Prostate gland (tissue), 2 donors: ENCODE data around the gene PLCG1. TPM values are rescaled to one million over a fixed set of nuclear protein-coding genes. Genes with fewer than 3 reads are reported as not detected.
A peak's percentile ranks its signal among the peaks of the same experiment; 100 is the strongest.

Experiments used
- DNase-seq: peaks from one replicate; pipeline ENCODE4 v3.0.0-alpha.2; 2019; ENCODE audit warnings: low spot score
- H3K27ac ChIP-seq, 2 donors: fragments of 200-600 bp; sonication (generic); 2 replicates each; pipeline ENCODE4 v1.5.1; 2017 to 2019
- H3K27me3 ChIP-seq: fragments of 200-600 bp; sonication (generic); replicated peaks from 2 replicates; pipeline ENCODE4 v1.5.1; 2019; ENCODE audit not compliant: insufficient read depth
- H3K36me3 ChIP-seq, 2 donors: fragments of 200-600 bp; sonication (generic); 1 replicate in 1 of 2; 2 replicates in 1 of 2; pipeline versions ENCODE4 v1.5.1 to v1.8.1; 2017 to 2019
- H3K4me1 ChIP-seq: fragments of 200-600 bp; sonication (generic); replicated peaks from 2 replicates; pipeline ENCODE4 v1.5.1; 2019
- H3K4me3 ChIP-seq, 2 donors: fragments of 200-600 bp; sonication (generic); 2 replicates each; pipeline ENCODE4 v1.5.1; 2017 to 2019
- H3K9me3 ChIP-seq: fragments of 200-600 bp; sonication (generic); 2 replicates; pipeline ENCODE4 v1.5.1; 2017
- POLR2A ChIP-seq: fragments of 450-650 bp; IDR thresholded peaks from one replicate; pipeline ENCODE4 v1.6.1; 2016; ENCODE audit warnings: antibody characterized with exemption, mild to moderate bottlenecking
- POLR2AphosphoS5 ChIP-seq: sonication (generic); formaldehyde crosslinking; IDR thresholded peaks from one replicate; pipeline ENCODE4 v1.6.1; 2017; ENCODE audit warnings: antibody characterized with exemption
- WGBS: methylation state at CpG from one replicate; pipeline ENCODE4 v1.1.5; 2018; 5-methylcytosine and 5-hydroxymethylcytosine counted together
- intact Hi-C: fragments of 100-400 bp; cut with DNase I; formaldehyde crosslinking; loops from one replicate; pipeline ENCODE4 v1.14.2; 2022
- total RNA-seq, 2 donors: library from RNA; depleted of rRNA; stranded (reverse); fragments of >200 nt; gene quantifications; one replicate each; pipeline ENCODE4 v1.1.0, GENCODE V29; 2016
- TF ChIP-seq, protein P1 (sequence below), 4 experiments: fragments of 200-600 bp in 2 of 4; fragments of 450-650 bp in 2 of 4; sonication (generic) in 2 of 4; IDR thresholded peaks; 1 replicate in 3 of 4; 2 replicates in 1 of 4; pipeline ENCODE4 v1.5.1; 2016 to 2019; ENCODE audit warnings: antibody characterized with exemption in 4 of 4, mild to moderate bottlenecking in 2 of 4, moderate library complexity in 2 of 4

Gene PLCG1
- total RNA-seq, 2 donors from 2014 or later = 67.9 to 129 TPM

DNA sequence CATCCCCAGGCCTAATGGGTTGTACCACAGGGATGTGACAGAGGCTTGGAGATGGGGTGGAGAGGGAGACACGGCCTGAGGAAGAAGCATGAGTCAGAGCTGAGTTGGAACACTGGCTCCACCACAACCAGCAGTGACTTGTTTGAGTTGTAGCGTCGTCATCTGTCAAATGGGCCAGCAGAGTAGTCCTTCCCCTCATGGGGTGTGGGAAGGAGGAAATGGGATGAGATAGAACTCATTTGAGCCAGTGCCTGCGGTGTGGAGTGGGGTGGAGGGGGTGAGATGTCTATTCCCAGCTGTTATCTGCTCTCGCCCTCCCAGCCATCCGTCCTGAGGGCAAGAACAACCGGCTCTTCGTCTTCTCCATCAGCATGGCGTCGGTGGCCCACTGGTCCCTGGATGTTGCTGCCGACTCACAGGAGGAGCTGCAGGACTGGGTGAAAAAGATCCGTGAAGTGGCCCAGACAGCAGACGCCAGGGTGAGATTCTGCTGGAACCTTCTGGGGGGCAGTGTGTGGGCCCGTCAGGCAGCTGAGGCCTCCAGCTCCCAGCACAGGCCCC is 32.5 kb downstream of the PLCG1 start:
- 85% methylated on average over 14 of the region's 14 CpGs for WGBS
- Histone ChIP-seq H3K4me3 (no peak overlapping the region), H3K4me1 (no peaks in the 10 kb centered on the region), H3K9me3 (no peaks in the 10 kb centered on the region), H3K36me3 (peaks cover 41 to 54% of the 10 kb centered on the region in 2 donors), H3K27ac (no peak overlapping the region), H3K27me3 (no peaks in the 10 kb centered on the region)
- TF ChIP-seq, protein P1, sequence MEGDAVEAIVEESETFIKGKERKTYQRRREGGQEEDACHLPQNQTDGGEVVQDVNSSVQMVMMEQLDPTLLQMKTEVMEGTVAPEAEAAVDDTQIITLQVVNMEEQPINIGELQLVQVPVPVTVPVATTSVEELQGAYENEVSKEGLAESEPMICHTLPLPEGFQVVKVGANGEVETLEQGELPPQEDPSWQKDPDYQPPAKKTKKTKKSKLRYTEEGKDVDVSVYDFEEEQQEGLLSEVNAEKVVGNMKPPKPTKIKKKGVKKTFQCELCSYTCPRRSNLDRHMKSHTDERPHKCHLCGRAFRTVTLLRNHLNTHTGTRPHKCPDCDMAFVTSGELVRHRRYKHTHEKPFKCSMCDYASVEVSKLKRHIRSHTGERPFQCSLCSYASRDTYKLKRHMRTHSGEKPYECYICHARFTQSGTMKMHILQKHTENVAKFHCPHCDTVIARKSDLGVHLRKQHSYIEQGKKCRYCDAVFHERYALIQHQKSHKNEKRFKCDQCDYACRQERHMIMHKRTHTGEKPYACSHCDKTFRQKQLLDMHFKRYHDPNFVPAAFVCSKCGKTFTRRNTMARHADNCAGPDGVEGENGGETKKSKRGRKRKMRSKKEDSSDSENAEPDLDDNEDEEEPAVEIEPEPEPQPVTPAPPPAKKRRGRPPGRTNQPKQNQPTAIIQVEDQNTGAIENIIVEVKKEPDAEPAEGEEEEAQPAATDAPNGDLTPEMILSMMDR (IDR thresholded peaks at IDR 0.05) = no peak
- TF ChIP-seq POLR2AphosphoS5 (no peak), POLR2A (no peak)
- DNase-seq = no peak
- intact Hi-C loops = loop anchor here (10.0 kb wide), 1 partner anchor 245 kb away; no protein-coding TSS in a partner anchor

DNA sequence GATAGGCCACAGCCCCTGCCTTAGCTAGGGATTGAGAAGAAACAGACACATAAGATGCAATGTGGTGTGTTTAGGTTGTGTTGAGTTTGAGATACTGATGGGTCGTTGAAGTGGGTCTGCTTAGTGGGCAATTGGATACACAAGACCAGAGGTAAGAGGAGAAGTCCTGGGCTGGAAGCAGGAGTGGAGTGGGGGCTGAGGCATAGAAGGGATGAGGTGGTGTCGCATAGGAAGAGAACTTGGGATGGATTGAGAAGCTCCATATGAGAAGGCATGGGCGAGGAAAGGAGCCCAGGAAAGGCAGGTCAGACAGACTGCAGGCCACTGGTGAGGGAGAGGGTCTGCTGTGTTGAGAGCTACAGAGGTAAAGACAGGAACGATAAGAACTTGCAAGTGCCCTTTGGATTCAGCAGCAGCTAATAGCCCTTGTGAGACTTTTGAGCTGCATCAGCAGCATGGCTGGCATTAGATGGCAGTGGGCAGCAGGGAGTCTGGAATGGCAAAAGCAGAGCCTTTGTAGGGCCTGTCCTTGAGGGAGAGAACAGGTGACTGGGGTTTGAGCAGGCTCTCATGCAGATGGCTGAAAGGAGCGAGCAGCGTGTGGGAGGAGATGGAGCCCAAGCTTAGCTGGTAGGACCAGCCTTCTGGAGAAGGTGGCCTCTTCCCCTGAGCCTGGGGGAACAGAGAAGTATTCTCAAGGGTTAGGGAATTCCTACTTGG is 33.2 kb downstream of the PLCG1 start:
- Histone ChIP-seq H3K4me1 (no peaks in the 10 kb centered on the region), H3K36me3 (peaks cover 41 to 47% of the 10 kb centered on the region in 2 donors), H3K27ac (no peak overlapping the region), H3K27me3 (no peaks in the 10 kb centered on the region), H3K4me3 (no peak overlapping the region), H3K9me3 (no peaks in the 10 kb centered on the region)
- DNase-seq = no peak
- WGBS = 92% methylated on average over 6 of the region's 6 CpGs
- intact Hi-C loops = loop anchor here (10.0 kb wide), 1 partner anchor 244 kb away; no protein-coding TSS in a partner anchor
- TF ChIP-seq, protein P1 (IDR thresholded peaks at IDR 0.05) = no peak
- TF ChIP-seq POLR2AphosphoS5 (no peak), POLR2A (no peak)

DNA sequence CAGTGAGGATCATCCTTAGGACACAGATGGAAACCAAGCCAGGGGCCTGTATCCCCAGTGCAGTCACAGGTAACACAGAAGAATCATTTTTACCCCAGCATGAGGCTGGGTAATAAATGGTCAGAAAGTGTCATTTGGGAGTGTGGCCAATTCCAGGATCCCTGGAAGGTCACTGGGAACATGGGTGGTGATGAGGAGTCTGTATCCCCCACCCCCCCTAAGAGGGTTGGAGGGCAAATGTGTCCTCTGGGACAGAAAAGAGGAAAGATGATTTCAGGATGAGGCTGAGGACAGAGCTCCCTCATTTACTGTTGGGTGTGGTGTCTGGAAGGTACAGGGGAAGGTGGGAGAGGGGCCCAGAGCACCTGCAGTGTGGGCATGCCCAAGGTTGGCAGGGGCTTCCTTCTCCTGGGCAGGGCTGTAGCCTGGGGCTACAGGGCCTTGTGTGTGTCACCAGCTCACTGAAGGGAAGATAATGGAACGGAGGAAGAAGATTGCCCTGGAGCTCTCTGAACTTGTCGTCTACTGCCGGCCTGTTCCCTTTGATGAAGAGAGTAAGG is 34.5 kb downstream of the PLCG1 start:
- Histone ChIP-seq H3K27me3 (no peaks in the 10 kb centered on the region), H3K4me1 (no peaks in the 10 kb centered on the region), H3K9me3 (no peaks in the 10 kb centered on the region), H3K27ac (peak overlapping the region; percentile 57 to 62), H3K4me3 (no peak overlapping the region), H3K36me3 (peaks cover 30 to 35% of the 10 kb centered on the region in 2 donors)
- DNase-seq = no peak
- TF ChIP-seq POLR2A = no peak
- TF ChIP-seq, protein P1 (IDR thresholded peaks at IDR 0.05) = no peak
- TF ChIP-seq POLR2AphosphoS5 = no peak
- WGBS = 46% methylated on average over 3 of the region's 3 CpGs
- intact Hi-C loops = loop anchor here (2.0 to 10.0 kb wide), 2 partner anchors 61 to 243 kb away; no protein-coding TSS in a partner anchor

DNA sequence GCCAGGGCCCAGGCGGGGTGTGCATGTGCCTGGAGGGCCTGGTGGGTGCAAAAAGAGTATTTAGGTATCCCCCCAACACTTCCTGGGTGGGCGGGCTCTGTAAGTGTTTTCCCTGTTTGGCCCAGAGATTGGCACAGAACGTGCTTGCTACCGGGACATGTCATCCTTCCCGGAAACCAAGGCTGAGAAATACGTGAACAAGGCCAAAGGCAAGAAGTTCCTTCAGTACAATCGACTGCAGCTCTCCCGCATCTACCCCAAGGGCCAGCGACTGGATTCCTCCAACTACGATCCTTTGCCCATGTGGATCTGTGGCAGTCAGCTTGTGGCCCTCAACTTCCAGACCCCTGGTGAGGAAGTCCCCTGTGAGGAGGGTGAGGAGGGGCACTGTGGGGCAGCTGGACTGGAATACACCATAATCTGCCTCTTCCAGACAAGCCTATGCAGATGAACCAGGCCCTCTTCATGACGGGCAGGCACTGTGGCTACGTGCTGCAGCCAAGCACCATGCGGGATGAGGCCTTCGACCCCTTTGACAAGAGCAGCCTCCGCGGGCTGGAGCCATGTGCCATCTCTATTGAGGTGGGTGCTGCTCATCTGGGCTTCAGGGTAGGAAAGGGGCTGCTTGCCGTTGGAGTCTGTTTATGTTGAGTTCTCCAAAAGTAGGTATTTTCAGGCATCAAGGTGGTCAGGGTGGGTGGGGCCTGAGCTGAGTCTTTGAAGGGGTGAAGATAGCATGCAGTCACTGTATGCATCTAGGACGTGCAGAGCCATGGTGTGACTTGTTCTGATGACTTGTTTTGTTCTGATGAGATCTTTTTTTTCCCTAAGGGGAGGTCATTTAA is 35.2 kb downstream of the PLCG1 start:
- 50% methylated on average over 16 of the region's 18 CpGs for WGBS
- Histone ChIP-seq H3K9me3 (no peaks in the 10 kb centered on the region), H3K27me3 (no peaks in the 10 kb centered on the region), H3K36me3 (peaks cover 26 to 28% of the 10 kb centered on the region in 2 donors), H3K27ac (peak overlapping the region; percentile 57 to 62), H3K4me3 (no peak overlapping the region), H3K4me1 (no peaks in the 10 kb centered on the region)
- no peak for TF ChIP-seq POLR2AphosphoS5
- TF ChIP-seq, protein P1 (IDR thresholded peaks at IDR 0.05) = no peak
- no peak for TF ChIP-seq POLR2A
- intact Hi-C loops = loop anchor here (1.0 to 10.0 kb wide), 3 partner anchors 60 to 242 kb away; no protein-coding TSS in a partner anchor
- DNase-seq = no peak
